H1 (cell line): ENCODE results near the gene CHAC1. TPM values are rescaled to one million over a fixed set of nuclear protein-coding genes. Genes with fewer than 3 reads are reported as not detected.

Source experiments
- CTCF ChIA-PET: fragments of 300-600 bp; sonication (Branson Sonifier 250); formaldehyde crosslinking; loops from one replicate; lab custom pipeline; 2021; ENCODE audit not compliant: partially characterized antibody; lab: Charles Lee
- POLR2A ChIA-PET: fragments of 300-600 bp; sonication (Branson Sonifier 250); formaldehyde crosslinking; loops from one replicate; lab custom pipeline; 2021; ENCODE audit warnings: inconsistent platforms; ENCODE audit not compliant: partially characterized antibody; lab: Charles Lee
- DNase-seq, 2 experiments: peaks; one replicate each; pipeline versions ENCODE4 v3.0.0 to v3.0.0-alpha.2; 2010 to 2022; ENCODE audit warnings: low spot score in 2 of 2, low read depth in 1 of 2, mixed read lengths in 1 of 2
- FAIRE-seq: peaks from 2 replicates; lab custom pipeline; 2011; peaks lifted over from hg19 to GRCh38; lab: Jason Lieb, UNC
- H2AFZ ChIP-seq: 2 replicates; pipeline ENCODE4 v1.8.1; 2012; ENCODE audit warnings: low read length, inconsistent platforms
- H2AK5ac ChIP-seq: 2 replicates; pipeline ENCODE4 v1.6.1; 2013; ENCODE audit warnings: low read depth, low read length
- H2BK120ac ChIP-seq: replicated peaks from 2 replicates; pipeline ENCODE3; 2013; ENCODE audit warnings: low read depth, low read length, inconsistent platforms
- H2BK12ac ChIP-seq: 2 replicates; pipeline ENCODE4 v1.6.1; 2013; ENCODE audit warnings: low read depth, low read length
- H2BK15ac ChIP-seq: 2 replicates; pipeline ENCODE4 v1.6.1; 2013; ENCODE audit warnings: low read length
- H2BK20ac ChIP-seq: 2 replicates; pipeline ENCODE4 v1.6.1; 2013; ENCODE audit warnings: low read length
- H2BK5ac ChIP-seq: 2 replicates; pipeline ENCODE4 v1.6.1; 2013; ENCODE audit warnings: low read depth, low read length
- H3K14ac ChIP-seq: 2 replicates; pipeline ENCODE4 v1.6.1; 2013; ENCODE audit warnings: inconsistent platforms; ENCODE audit not compliant: insufficient read length
- H3K18ac ChIP-seq: 2 replicates; pipeline ENCODE4 v1.6.1; 2013; ENCODE audit warnings: low read length; ENCODE audit errors: extremely low read depth
- H3K23ac ChIP-seq: 2 replicates; pipeline ENCODE4 v1.6.1; 2013; ENCODE audit warnings: inconsistent platforms; ENCODE audit not compliant: insufficient read length
- H3K23me2 ChIP-seq: 2 replicates; pipeline ENCODE4 v1.6.1; 2013; ENCODE audit warnings: low read depth, low read length
- H3K27ac ChIP-seq: 2 replicates; pipeline ENCODE4 v1.6.1; 2011; ENCODE audit warnings: low read depth, low read length, inconsistent platforms
- H3K27me3 ChIP-seq, 4 experiments: replicated peaks in 1 of 4; 1 replicate in 1 of 4; 2 replicates in 3 of 4; pipeline versions ENCODE4 v1.6.1 to v1.8.1; 2011 to 2013; ENCODE audit warnings: low read length in 3 of 4, mild to moderate bottlenecking in 3 of 4, inconsistent platforms in 2 of 4, mixed read lengths in 2 of 4, moderate library complexity in 1 of 4; ENCODE audit not compliant: control insufficient read depth in 3 of 4, insufficient read depth in 3 of 4; ENCODE audit errors: extremely low read depth in 1 of 4
- H3K36me3 ChIP-seq, 4 experiments: 2 replicates each; pipeline versions ENCODE4 v1.6.1 to v1.8.1; 2011 to 2013; ENCODE audit warnings: mild to moderate bottlenecking in 4 of 4, low read length in 3 of 4, moderate library complexity in 2 of 4, control low read depth in 1 of 4, inconsistent platforms in 1 of 4; ENCODE audit not compliant: insufficient read depth in 4 of 4, control insufficient read depth in 2 of 4
- H3K4ac ChIP-seq: replicated peaks from 2 replicates; pipeline ENCODE3; 2013; ENCODE audit warnings: low read length, low read depth, mixed read lengths, inconsistent platforms; ENCODE audit not compliant: insufficient read length
- H3K4me1 ChIP-seq, 4 experiments: replicated peaks in 1 of 4; 1 replicate in 1 of 4; 2 replicates in 3 of 4; pipeline versions ENCODE4 v1.6.1 to v1.8.1; 2011 to 2013; ENCODE audit warnings: low read length in 3 of 4, inconsistent platforms in 2 of 4, mixed read lengths in 1 of 4; ENCODE audit not compliant: insufficient read depth in 4 of 4, control insufficient read depth in 3 of 4
- H3K4me2 ChIP-seq, 2 experiments: 2 replicates each; pipeline versions ENCODE4 v1.6.1 to v1.8.1; 2011 to 2013; ENCODE audit warnings: low read depth in 2 of 2, low read length in 2 of 2, control low read depth in 1 of 2, inconsistent platforms in 1 of 2, mild to moderate bottlenecking in 1 of 2; ENCODE audit not compliant: insufficient read depth in 1 of 2
- H3K4me3 ChIP-seq, 4 experiments: fragments of 200-600, 300-600 bp in 1 of 4; sonication (generic), shearing (Covaris generic), sonication (Bioruptor Twin) in 1 of 4; 2 replicates each; pipeline versions ENCODE4 v1.5.1 to v1.8.1; 2011 to 2016; ENCODE audit warnings: low read length in 4 of 4, low read depth in 3 of 4, control low read depth in 2 of 4, inconsistent platforms in 2 of 4, mild to moderate bottlenecking in 2 of 4, mixed read lengths in 1 of 4, moderate library complexity in 1 of 4; ENCODE audit not compliant: insufficient read depth in 2 of 4; ENCODE audit errors: extremely low read depth in 1 of 4
- H3K56ac ChIP-seq: replicated peaks from 2 replicates; pipeline ENCODE3; 2013; ENCODE audit warnings: low read depth, mild to moderate bottlenecking, mixed read lengths, low read length, inconsistent platforms; ENCODE audit not compliant: insufficient read length
- H3K79me1 ChIP-seq: 2 replicates; pipeline ENCODE4 v1.6.1; 2013; ENCODE audit warnings: low read depth, low read length, control low read depth
- H3K79me2 ChIP-seq, 2 experiments: 2 replicates each; pipeline versions ENCODE4 v1.6.1 to v1.8.1; 2012 to 2013; ENCODE audit warnings: low read length in 2 of 2, mild to moderate bottlenecking in 2 of 2, inconsistent platforms in 1 of 2; ENCODE audit not compliant: insufficient read depth in 2 of 2, control insufficient read depth in 1 of 2
- H3K9ac ChIP-seq, 4 experiments: replicated peaks in 1 of 4; 1 replicate in 1 of 4; 2 replicates in 3 of 4; pipeline versions ENCODE4 v1.6.1 to v1.8.1; 2011 to 2013; ENCODE audit warnings: low read depth in 3 of 4, low read length in 3 of 4, control low read depth in 2 of 4, mild to moderate bottlenecking in 2 of 4, moderate library complexity in 2 of 4, inconsistent platforms in 1 of 4; ENCODE audit errors: extremely low read depth in 1 of 4
- H3K9me3 ChIP-seq, 2 experiments: 2 replicates each; pipeline versions ENCODE4 v1.6.1 to v1.8.1; 2012 to 2013; ENCODE audit warnings: mild to moderate bottlenecking in 2 of 2, moderate library complexity in 2 of 2, control low read depth in 1 of 2, inconsistent platforms in 1 of 2, low read depth in 1 of 2, low read length in 1 of 2, mixed read lengths in 1 of 2; ENCODE audit not compliant: insufficient read depth in 2 of 2
- H4K20me1 ChIP-seq, 2 experiments: replicated peaks in 1 of 2; 2 replicates each; pipeline versions ENCODE3 to v1.8.1; 2011 to 2013; ENCODE audit warnings: inconsistent platforms in 2 of 2, low read length in 2 of 2, mild to moderate bottlenecking in 1 of 2; ENCODE audit not compliant: insufficient read depth in 2 of 2, control insufficient read depth in 1 of 2
- H4K5ac ChIP-seq: 2 replicates; pipeline ENCODE4 v1.6.1; 2013; ENCODE audit warnings: low read length, low read depth, mixed read lengths, inconsistent platforms; ENCODE audit not compliant: insufficient read length
- H4K8ac ChIP-seq: 2 replicates; pipeline ENCODE4 v1.8.0; 2013; ENCODE audit warnings: mild to moderate bottlenecking, moderate library complexity, low read length, inconsistent platforms; ENCODE audit not compliant: insufficient read depth; ENCODE audit errors: extremely low read depth
- H4K91ac ChIP-seq: replicated peaks from 2 replicates; pipeline ENCODE3; 2013; ENCODE audit warnings: low read length, mixed read lengths, inconsistent platforms; ENCODE audit not compliant: insufficient read length
- CEBPB ChIP-seq: IDR thresholded peaks from 2 replicates; pipeline ENCODE4 v1.6.1; 2012; ENCODE audit warnings: low read depth, low read length
- CHD2 ChIP-seq: IDR thresholded peaks from 2 replicates; pipeline ENCODE4 v1.6.1; 2012; ENCODE audit warnings: low read length, improper control_type of control experiment
- EGR1 ChIP-seq: IDR thresholded peaks from 2 replicates; pipeline ENCODE4 v1.6.1; 2011; ENCODE audit warnings: low read depth, low read length, borderline replicate concordance
- MAFK ChIP-seq: IDR thresholded peaks from 2 replicates; pipeline ENCODE4 v1.6.1; 2012; ENCODE audit warnings: low read depth, mild to moderate bottlenecking, improper control_type of control experiment, low read length
- POU5F1 ChIP-seq: IDR thresholded peaks from 2 replicates; pipeline ENCODE4 v1.6.1; 2011; ENCODE audit warnings: low read depth, mild to moderate bottlenecking, low read length, moderate library complexity
- RAD21 ChIP-seq, 2 experiments: IDR thresholded peaks in 1 of 2; conservative IDR thresholded peaks in 1 of 2; 2 replicates each; pipeline ENCODE4 v1.6.1; 2011; ENCODE audit warnings: low read depth in 2 of 2, low read length in 2 of 2, improper control_type of control experiment in 1 of 2, inconsistent platforms in 1 of 2, mild to moderate bottlenecking in 1 of 2, moderate library complexity in 1 of 2
- RNF2 ChIP-seq: fragments of 200-900, 300-1000 bp; sonication (generic); IDR thresholded peaks from 2 replicates; pipeline ENCODE4 v1.7.1; 2016; ENCODE audit warnings: borderline replicate concordance, low read depth, mild to moderate bottlenecking, antibody characterized with exemption, low read length; ENCODE audit not compliant: poor library complexity, severe bottlenecking; ENCODE audit errors: missing control alignments
- SP2 ChIP-seq: IDR thresholded peaks from 2 replicates; pipeline ENCODE4 v1.6.1; 2012; ENCODE audit warnings: mild to moderate bottlenecking, low read length, inconsistent platforms
- WGBS, 2 experiments: shearing (Covaris generic) in 1 of 2; methylation state at CpG; one replicate each; pipeline versions ENCODE4 v1.1.6 to v1.1.7; 2013 to 2015; ENCODE audit warnings: low lambda C conversion rate in 2 of 2, mixed read lengths in 2 of 2, inconsistent platforms in 1 of 2, low coverage in 1 of 2, missing lambda C conversion rate in 1 of 2; ENCODE audit not compliant: insufficient replicate concordance in 2 of 2, insufficient coverage in 1 of 2, insufficient read length in 1 of 2; ENCODE audit errors: extremely low coverage in 1 of 2, missing lambda C conversion rate in 1 of 2; 5-methylcytosine and 5-hydroxymethylcytosine counted together
- polyA plus RNA-seq, 7 experiments: library from polyadenylated mRNA; depleted of rRNA in 3 of 7; stranded (reverse) in 5 of 7; unstranded in 2 of 7; fragments of >200 nt in 5 of 7; fragments of 200-250 nt in 2 of 7; gene quantifications; 1 replicate in 5 of 7; 2 replicates in 1 of 7; 4 replicates in 1 of 7; pipeline versions ENCODE4 v1.2.1 to v1.2.3, GENCODE V29; 2011 to 2013; ENCODE audit warnings: missing spikeins in 2 of 7, mixed read lengths in 2 of 7
- total RNA-seq: library from RNA; stranded (reverse); fragmentation: NEBNext Ultra II Directional; extraction: Animal tissue kit (Norgen Biotek cat#: 25700); gene quantifications from 2 replicates; pipeline ENCODE4 v1.2.1, GENCODE V29; 2021
- TF ChIP-seq, protein P1 (sequence below): IDR thresholded peaks from 2 replicates; pipeline ENCODE4 v1.6.1; 2012; ENCODE audit warnings: inconsistent platforms
- TF ChIP-seq, protein P2 (sequence below): IDR thresholded peaks from 2 replicates; pipeline ENCODE4 v1.6.1; 2012; ENCODE audit warnings: low read length, inconsistent platforms

The CHAC1 gene
- total and polyA plus RNA-seq, 2 of the 8 experiments (the other 6 are each of a cell fraction or from before 2014, with no cell fraction given) = 34.3 to 159 TPM

DNA sequence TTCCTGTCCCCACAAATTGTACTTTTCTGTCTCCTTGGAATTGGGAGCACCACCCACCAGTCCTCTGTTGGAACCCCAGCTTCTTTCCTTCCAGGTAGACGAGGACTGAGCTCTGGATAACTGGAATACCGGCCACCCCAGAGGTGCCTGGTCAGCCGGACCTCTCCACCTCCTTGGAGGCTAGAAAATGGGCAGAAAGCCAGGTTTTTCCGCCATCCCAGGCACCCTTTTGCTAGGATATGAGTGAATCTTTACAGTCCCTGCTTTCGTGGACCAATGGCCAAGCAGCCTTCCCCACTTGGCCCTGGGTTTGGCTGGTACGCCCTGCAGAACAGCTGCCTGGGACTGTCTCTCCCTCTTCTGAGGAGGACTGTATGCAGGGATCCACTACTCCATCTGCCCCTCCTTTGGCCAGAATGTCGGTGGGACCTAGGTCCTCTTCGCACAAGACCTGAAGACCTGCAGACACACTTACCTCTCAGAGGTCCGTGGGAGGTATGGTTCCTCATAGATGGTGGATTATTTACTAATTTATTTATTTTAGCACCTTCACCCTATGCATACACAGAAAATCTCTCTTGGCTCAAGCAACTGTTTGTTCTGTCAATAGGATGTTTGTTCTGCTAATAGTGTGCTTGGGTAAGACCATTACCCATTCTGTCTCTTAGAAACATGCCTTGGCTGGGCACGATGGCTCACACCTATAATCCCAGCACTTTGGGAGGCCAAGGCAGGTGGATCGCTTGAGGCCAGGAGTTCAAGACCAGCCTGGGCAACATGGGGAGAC, 8.6 kb upstream of the CHAC1 start:
- no peaks in the 10 kb centered on the region for H3K79me1 ChIP-seq
- no peak overlapping the region for H2AFZ ChIP-seq
- H3K56ac ChIP-seq = no peak overlapping the region
- WGBS, 2 experiments = 94% methylated on average over 11 of the region's 11 CpGs; no CpG with 5 or more reads in 1 of the 2 experiments
- peaks cover 5% of the 10 kb centered on the region for H3K23me2 ChIP-seq
- H2BK120ac ChIP-seq = no peak overlapping the region
- H2BK5ac ChIP-seq = no peak overlapping the region
- H3K27ac ChIP-seq = no peak overlapping the region
- no peaks in the 10 kb centered on the region; a peak in 1 of 8 replicates for H3K36me3 ChIP-seq
- H2BK20ac ChIP-seq = no peak overlapping the region
- no peak overlapping the region for H4K8ac ChIP-seq
- no peak overlapping the region for H2AK5ac ChIP-seq
- H3K4me3 ChIP-seq = no peak overlapping the region
- no peak overlapping the region for H3K4ac ChIP-seq
- H4K5ac ChIP-seq = no peak overlapping the region
- DNase-seq (no peak), FAIRE-seq (no peak)
- no peak overlapping the region for H2BK15ac ChIP-seq
- H3K18ac ChIP-seq = no peak overlapping the region
- H3K9ac ChIP-seq = no peak overlapping the region
- H3K79me2 ChIP-seq = no peaks in the 10 kb centered on the region
- H2BK12ac ChIP-seq = no peak overlapping the region
- H4K20me1 ChIP-seq = no peaks in the 10 kb centered on the region
- CTCF ChIA-PET = interaction anchor here (0.6 to 33.1 kb wide), 6 partner anchors 20 to 78 kb away, joined by 3 to 590 read pairs (median 7); partner anchors contain the start of gene DLL4
- H3K9me3 ChIP-seq = no peaks in the 10 kb centered on the region
- POLR2A ChIA-PET = interaction anchor here (28.7 to 43.8 kb wide), 2 partner anchors 7 to 9 kb away, joined by 1505 read pairs; partner anchors contain the start of genes CHAC1 and DLL4
- H3K23ac ChIP-seq = no peak overlapping the region
- peaks cover 0 to 24% (median 15%) of the 10 kb centered on the region in 4 experiments; a peak in 6 of 7 replicates for H3K27me3 ChIP-seq
- H3K14ac ChIP-seq = no peak overlapping the region
- H3K4me2 ChIP-seq = no peak overlapping the region
- H4K91ac ChIP-seq = no peak overlapping the region
- H3K4me1 ChIP-seq = peaks cover 0 to 33% (median 14%) of the 10 kb centered on the region in 4 experiments; a peak in 6 of 7 replicates
- TF ChIP-seq EGR1 = no peak
- no peak for TF ChIP-seq MAFK
- no peak for TF ChIP-seq CHD2
- TF ChIP-seq, protein P1, sequence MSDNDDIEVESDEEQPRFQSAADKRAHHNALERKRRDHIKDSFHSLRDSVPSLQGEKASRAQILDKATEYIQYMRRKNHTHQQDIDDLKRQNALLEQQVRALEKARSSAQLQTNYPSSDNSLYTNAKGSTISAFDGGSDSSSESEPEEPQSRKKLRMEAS = no peak
- no peak for TF ChIP-seq SP2
- no peak for TF ChIP-seq POU5F1
- TF ChIP-seq CEBPB = no peak
- no peak for TF ChIP-seq RAD21 (IDR thresholded peaks at IDR 0.05 in 1 of 2, conservative IDR thresholded peaks at IDR 0.05 in 1 of 2; ENCODE audit: low read depth in 2 of 2, low read length in 2 of 2)
- no peak for TF ChIP-seq RNF2
- TF ChIP-seq, protein P2, sequence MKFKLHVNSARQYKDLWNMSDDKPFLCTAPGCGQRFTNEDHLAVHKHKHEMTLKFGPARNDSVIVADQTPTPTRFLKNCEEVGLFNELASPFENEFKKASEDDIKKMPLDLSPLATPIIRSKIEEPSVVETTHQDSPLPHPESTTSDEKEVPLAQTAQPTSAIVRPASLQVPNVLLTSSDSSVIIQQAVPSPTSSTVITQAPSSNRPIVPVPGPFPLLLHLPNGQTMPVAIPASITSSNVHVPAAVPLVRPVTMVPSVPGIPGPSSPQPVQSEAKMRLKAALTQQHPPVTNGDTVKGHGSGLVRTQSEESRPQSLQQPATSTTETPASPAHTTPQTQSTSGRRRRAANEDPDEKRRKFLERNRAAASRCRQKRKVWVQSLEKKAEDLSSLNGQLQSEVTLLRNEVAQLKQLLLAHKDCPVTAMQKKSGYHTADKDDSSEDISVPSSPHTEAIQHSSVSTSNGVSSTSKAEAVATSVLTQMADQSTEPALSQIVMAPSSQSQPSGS = no peak
